Gastrocnemius medialis (tissue), 4 donors: Measurements from ENCODE around the gene WNT3.

Experiments used
- POLR2A ChIP-seq, 2 donors: fragments of 450-650 bp; IDR thresholded peaks; one replicate each; pipeline ENCODE4 v1.6.1; 2017; ENCODE audit warnings: antibody characterized with exemption in 2 of 2, mild to moderate bottlenecking in 2 of 2, moderate library complexity in 2 of 2
- TF ChIP-seq, protein P1 (sequence below), 5 experiments: fragments of 450-650 bp in 3 of 5; fragments of 200-600 bp in 2 of 5; sonication (generic) in 2 of 5; IDR thresholded peaks in 4 of 5; conservative IDR thresholded peaks in 1 of 5; 1 replicate in 4 of 5; 2 replicates in 1 of 5; pipeline ENCODE4 v1.5.1; 2016 to 2019; ENCODE audit warnings: antibody characterized with exemption in 5 of 5, mild to moderate bottlenecking in 3 of 5, moderate library complexity in 3 of 5

DNA sequence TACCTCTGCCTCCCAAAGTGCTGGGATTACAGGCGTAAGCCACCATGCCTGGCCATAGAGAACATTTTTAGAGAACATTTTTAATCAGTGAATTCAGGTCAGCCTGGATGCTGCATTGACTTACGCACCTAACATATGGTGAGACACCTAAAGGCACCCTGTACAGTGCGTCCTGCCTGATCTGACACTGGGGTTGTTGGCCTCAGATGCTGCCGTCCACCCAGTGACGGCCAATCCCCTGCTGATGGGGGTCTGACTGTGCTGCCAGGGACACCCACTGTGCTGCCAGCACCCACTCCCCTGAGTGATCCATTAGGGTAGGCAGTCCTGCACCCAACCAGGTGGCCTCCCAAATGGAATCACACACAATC lies 38.5 kb downstream of the WNT3 start:
- TF ChIP-seq, protein P1, sequence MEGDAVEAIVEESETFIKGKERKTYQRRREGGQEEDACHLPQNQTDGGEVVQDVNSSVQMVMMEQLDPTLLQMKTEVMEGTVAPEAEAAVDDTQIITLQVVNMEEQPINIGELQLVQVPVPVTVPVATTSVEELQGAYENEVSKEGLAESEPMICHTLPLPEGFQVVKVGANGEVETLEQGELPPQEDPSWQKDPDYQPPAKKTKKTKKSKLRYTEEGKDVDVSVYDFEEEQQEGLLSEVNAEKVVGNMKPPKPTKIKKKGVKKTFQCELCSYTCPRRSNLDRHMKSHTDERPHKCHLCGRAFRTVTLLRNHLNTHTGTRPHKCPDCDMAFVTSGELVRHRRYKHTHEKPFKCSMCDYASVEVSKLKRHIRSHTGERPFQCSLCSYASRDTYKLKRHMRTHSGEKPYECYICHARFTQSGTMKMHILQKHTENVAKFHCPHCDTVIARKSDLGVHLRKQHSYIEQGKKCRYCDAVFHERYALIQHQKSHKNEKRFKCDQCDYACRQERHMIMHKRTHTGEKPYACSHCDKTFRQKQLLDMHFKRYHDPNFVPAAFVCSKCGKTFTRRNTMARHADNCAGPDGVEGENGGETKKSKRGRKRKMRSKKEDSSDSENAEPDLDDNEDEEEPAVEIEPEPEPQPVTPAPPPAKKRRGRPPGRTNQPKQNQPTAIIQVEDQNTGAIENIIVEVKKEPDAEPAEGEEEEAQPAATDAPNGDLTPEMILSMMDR (IDR thresholded peaks at IDR 0.05 in 4 of 5, conservative IDR thresholded peaks at IDR 0.05 in 1 of 5) = no peak
- TF ChIP-seq POLR2A (IDR thresholded peaks at IDR 0.05) = no peak
